Tracheal epithelial cell (primary cell): Measurements from ENCODE around the gene CIAO1. TPM values are rescaled to one million over a fixed set of nuclear protein-coding genes. Genes with fewer than 3 reads are reported as not detected.

ENCODE experiments used
- total RNA-seq: library from RNA; depleted of rRNA; stranded (reverse); fragments of >200 nt; gene quantifications from 2 replicates; pipeline ENCODE4 v1.2.1, GENCODE V29; 2014

The CIAO1 gene
- total RNA-seq, result 110 and 129 TPM in 2 replicates

GRCh38 chr2:96265840-96266679, at the start of gene CIAO1, which contains the start of gene TMEM127:
Gene CIAO1 (plus strand): TSS chr2:96266225. CDS start chr2:96266351, 126 bp downstream.
Gene TMEM127 (minus strand): TSS chr2:96265997. CDS start chr2:96265381, 616 bp downstream.

DNA sequence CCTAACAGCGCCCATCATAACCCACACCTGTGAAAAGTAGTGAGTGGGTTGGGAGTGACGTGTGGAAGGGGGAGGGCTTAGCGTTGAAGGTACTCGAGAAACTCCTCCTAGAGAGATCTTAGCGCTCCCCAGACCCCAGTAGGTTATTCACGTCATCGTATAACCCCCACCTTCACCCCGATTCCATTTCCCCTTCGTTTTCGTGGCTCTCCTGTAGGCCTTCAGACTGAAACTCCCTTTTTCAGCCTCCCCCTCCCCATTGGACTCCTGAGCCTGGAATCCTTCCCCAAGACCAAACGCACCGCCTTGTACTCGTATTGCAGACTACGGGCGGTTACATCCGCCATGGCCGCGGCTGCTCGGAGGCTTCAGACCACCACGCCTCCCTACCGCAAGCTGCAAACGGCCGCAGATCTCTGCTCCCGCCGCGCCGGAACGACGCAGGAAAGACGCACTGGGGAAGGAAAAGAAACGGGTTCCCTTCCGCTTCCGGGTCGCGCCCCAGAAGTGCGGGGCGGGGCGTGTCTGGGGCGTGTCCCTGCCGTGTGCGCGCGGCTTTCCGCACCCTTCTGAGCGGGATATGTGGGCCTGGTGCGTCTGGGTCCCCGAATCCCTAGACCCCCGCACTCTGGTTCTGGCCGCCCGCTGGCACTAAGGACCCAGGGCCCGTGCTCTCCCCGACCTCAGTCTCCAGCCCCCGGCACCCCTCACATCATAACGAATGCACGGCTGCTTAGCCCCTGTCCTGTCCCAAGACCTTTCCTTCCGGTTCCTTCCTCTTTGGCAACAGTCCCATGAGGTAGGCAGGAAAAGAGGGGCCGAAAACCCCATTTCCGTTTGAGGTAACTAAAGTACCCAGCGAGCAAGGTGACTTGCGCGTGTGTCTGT, 39.3 kb downstream of the CIAO1 start, which contains the start of gene SNRNP200:
Gene SNRNP200, minus strand, starts transcription at position 456 of the 888 bp plus-strand sequence. Its CDS starts 109 bp downstream, at position 347.

Other genes with a start within 250 kb of the CIAO1 start
- gene GPAT2, start 231.3 kb upstream of the CIAO1 start, total RNA-seq, result 1.5 and 4.8 TPM in 2 replicates
- gene ADRA2B, start 149.7 kb upstream of the CIAO1 start, total RNA-seq, result not detected in 2 replicates
- not detected in 2 replicates for gene ASTL, start 127.7 kb upstream of the CIAO1 start, total RNA-seq
- 10.6 and 11.1 TPM in 2 replicates for gene DUSP2, start 120.8 kb upstream of the CIAO1 start, total RNA-seq
- 109 and 150 TPM in 2 replicates for gene STARD7, start 57.4 kb upstream of the CIAO1 start, total RNA-seq
- 15.6 and 18.3 TPM in 2 replicates for gene TMEM127, start 228 bp upstream of the CIAO1 start, total RNA-seq
- 39.8 and 43.5 TPM in 2 replicates for gene SNRNP200, start 39.3 kb downstream of the CIAO1 start, total RNA-seq
- 1.9 and 3.6 TPM in 2 replicates for gene ITPRIPL1, start 59.1 kb downstream of the CIAO1 start, total RNA-seq
- 1.1 and 1.7 TPM in 2 replicates for gene NCAPH, start 69.5 kb downstream of the CIAO1 start, total RNA-seq
- gene NEURL3, start 239.1 kb downstream of the CIAO1 start, total RNA-seq, result 6.3 TPM in 1 of 2 replicates, not detected in the other